ENCODE results near the gene KLHL12.

DNA sequence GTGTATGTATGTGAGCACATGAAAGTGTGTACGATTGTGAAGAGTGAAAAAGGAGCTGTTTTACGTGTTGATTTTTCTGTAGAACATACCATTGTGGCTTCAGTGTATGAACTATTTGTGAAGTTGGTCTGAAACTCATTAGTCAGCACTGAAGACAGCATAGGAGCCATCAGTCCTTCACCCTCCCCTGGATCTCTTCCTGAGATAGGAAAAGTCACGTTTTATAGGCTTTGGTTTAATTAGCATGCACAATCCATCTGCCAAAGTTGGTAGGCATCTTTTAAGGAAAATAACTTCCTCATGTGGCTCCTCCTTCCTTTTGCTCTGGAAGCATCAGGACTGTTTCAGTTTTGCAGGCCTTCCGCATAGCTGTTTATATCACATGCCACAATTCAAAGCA, 36.6 kb downstream of the KLHL12 start:
- TF ChIP-seq POLR2A (IDR thresholded peaks at IDR 0.05) (no peak), EP300 (IDR thresholded peaks at IDR 0.05) (no peak)
- TF ChIP-seq, protein P1, sequence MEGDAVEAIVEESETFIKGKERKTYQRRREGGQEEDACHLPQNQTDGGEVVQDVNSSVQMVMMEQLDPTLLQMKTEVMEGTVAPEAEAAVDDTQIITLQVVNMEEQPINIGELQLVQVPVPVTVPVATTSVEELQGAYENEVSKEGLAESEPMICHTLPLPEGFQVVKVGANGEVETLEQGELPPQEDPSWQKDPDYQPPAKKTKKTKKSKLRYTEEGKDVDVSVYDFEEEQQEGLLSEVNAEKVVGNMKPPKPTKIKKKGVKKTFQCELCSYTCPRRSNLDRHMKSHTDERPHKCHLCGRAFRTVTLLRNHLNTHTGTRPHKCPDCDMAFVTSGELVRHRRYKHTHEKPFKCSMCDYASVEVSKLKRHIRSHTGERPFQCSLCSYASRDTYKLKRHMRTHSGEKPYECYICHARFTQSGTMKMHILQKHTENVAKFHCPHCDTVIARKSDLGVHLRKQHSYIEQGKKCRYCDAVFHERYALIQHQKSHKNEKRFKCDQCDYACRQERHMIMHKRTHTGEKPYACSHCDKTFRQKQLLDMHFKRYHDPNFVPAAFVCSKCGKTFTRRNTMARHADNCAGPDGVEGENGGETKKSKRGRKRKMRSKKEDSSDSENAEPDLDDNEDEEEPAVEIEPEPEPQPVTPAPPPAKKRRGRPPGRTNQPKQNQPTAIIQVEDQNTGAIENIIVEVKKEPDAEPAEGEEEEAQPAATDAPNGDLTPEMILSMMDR (IDR thresholded peaks at IDR 0.05), result no peak

Data from tibial nerve (tissue), 4 donors.